ENCODE data around the gene IL4R.
"Not testable (repeated sequence)": the region's sequence is repeated elsewhere in the genome, so short reads cannot be mapped to it uniquely, and the experiment has no call there.

The IL4R gene

GRCh38 chr16:27273330-27273669 lies 40.5 kb upstream of the IL4R start:
- Histone ChIP-seq H3K27me3 (ENCODE audit: control insufficient read depth in 1 of 2, insufficient read depth in 2 of 2, low read length in 2 of 2) (no peaks in the 10 kb centered on the region), H3K9me3 (ENCODE audit: control insufficient read depth in 1 of 2, low read length in 2 of 2) (no peaks in the 10 kb centered on the region)

GRCh38 chr16:27273670-27274423 lies 39.9 kb upstream of the IL4R start:
- no peaks in the 10 kb centered on the region for H3K36me3 ChIP-seq (ENCODE audit: control insufficient read depth in 1 of 2, insufficient read depth in 2 of 2, low read length in 2 of 2)
- no peaks in the 10 kb centered on the region for H3K27me3 ChIP-seq (ENCODE audit: control insufficient read depth in 1 of 2, insufficient read depth in 2 of 2, low read length in 2 of 2)
- peaks cover 12 to 20% of the 10 kb centered on the region in 2 donors for H3K4me1 ChIP-seq (ENCODE audit: control insufficient read depth in 1 of 2, insufficient read depth in 2 of 2, low read length in 2 of 2)
- no peak overlapping the region for H3K27ac ChIP-seq (ENCODE audit: low read depth, low read length)
- peak overlapping the region in 1 of 2 donors; percentile 2 for H3K4me3 ChIP-seq (ENCODE audit: low read depth in 1 of 2, low read length in 2 of 2)
- H3K9ac ChIP-seq (ENCODE audit: low read depth in 1 of 2, low read length in 2 of 2): no peak overlapping the region
- no peaks in the 10 kb centered on the region for H3K9me3 ChIP-seq (ENCODE audit: control insufficient read depth in 1 of 2, low read length in 2 of 2)

More at GRCh38 chr16:27273330-27273669, 40.5 kb upstream of the IL4R start:
- no peak overlapping the region for H3K27ac ChIP-seq (ENCODE audit: low read depth, low read length)
- H3K4me1 ChIP-seq (ENCODE audit: control insufficient read depth in 1 of 2, insufficient read depth in 2 of 2, low read length in 2 of 2): peaks cover 12 to 20% of the 10 kb centered on the region in 2 donors
- H3K36me3 ChIP-seq (ENCODE audit: control insufficient read depth in 1 of 2, insufficient read depth in 2 of 2, low read length in 2 of 2): no peaks in the 10 kb centered on the region
- H3K9ac ChIP-seq (ENCODE audit: low read depth in 1 of 2, low read length in 2 of 2): no peak overlapping the region
- H3K4me3 ChIP-seq (ENCODE audit: low read depth in 1 of 2, low read length in 2 of 2): peak overlapping the region in 1 of 2 donors; percentile 2

GRCh38 chr16:27274424-27274874 lies 39.3 kb upstream of the IL4R start:
- not testable (repeated sequence) for H3K4me3 ChIP-seq (ENCODE audit: low read depth in 1 of 2, low read length in 2 of 2); H3K27ac ChIP-seq (ENCODE audit: low read depth, low read length); H3K9me3 ChIP-seq (ENCODE audit: control insufficient read depth in 1 of 2, low read length in 2 of 2)

GRCh38 chr16:27275394-27275793 lies 38.4 kb upstream of the IL4R start:
- Histone ChIP-seq H3K9me3 (ENCODE audit: control insufficient read depth in 1 of 2, low read length in 2 of 2) (no peaks in the 10 kb centered on the region), H3K36me3 (ENCODE audit: control insufficient read depth in 1 of 2, insufficient read depth in 2 of 2, low read length in 2 of 2) (no peaks in the 10 kb centered on the region), H3K27me3 (ENCODE audit: control insufficient read depth in 1 of 2, insufficient read depth in 2 of 2, low read length in 2 of 2) (no peaks in the 10 kb centered on the region), H3K4me3 (ENCODE audit: low read depth in 1 of 2, low read length in 2 of 2) (no peak overlapping the region), H3K9ac (ENCODE audit: low read depth in 1 of 2, low read length in 2 of 2) (no peak overlapping the region), H3K4me1 (ENCODE audit: control insufficient read depth in 1 of 2, insufficient read depth in 2 of 2, low read length in 2 of 2) (peaks cover 6 to 11% of the 10 kb centered on the region in 2 donors), H3K27ac (ENCODE audit: low read depth, low read length) (no peak overlapping the region)

More at GRCh38 chr16:27274424-27274874, 39.3 kb upstream of the IL4R start:
- not testable (repeated sequence) for H3K9ac ChIP-seq (ENCODE audit: low read depth in 1 of 2, low read length in 2 of 2); H3K27me3 ChIP-seq (ENCODE audit: control insufficient read depth in 1 of 2, insufficient read depth in 2 of 2, low read length in 2 of 2); H3K36me3 ChIP-seq (ENCODE audit: control insufficient read depth in 1 of 2, insufficient read depth in 2 of 2, low read length in 2 of 2)
- peaks cover 6 to 17% of the 10 kb centered on the region in 2 donors for H3K4me1 ChIP-seq (ENCODE audit: control insufficient read depth in 1 of 2, insufficient read depth in 2 of 2, low read length in 2 of 2)

- Histone ChIP-seq H3K9me3 (ENCODE audit: control insufficient read depth in 1 of 2, low read length in 2 of 2) (no peaks in the 10 kb centered on the region), H3K27ac (ENCODE audit: low read depth, low read length) (no peak overlapping the region), H3K4me1 (ENCODE audit: control insufficient read depth in 1 of 2, insufficient read depth in 2 of 2, low read length in 2 of 2) (no peaks in the 10 kb centered on the region), H3K9ac (ENCODE audit: low read depth in 1 of 2, low read length in 2 of 2) (no peak overlapping the region), H3K4me3 (ENCODE audit: low read depth in 1 of 2, low read length in 2 of 2) (no peak overlapping the region), H3K27me3 (ENCODE audit: control insufficient read depth in 1 of 2, insufficient read depth in 2 of 2, low read length in 2 of 2) (no peaks in the 10 kb centered on the region), H3K36me3 (ENCODE audit: control insufficient read depth in 1 of 2, insufficient read depth in 2 of 2, low read length in 2 of 2) (no peaks in the 10 kb centered on the region)
These were observed 32.5 kb upstream of the IL4R start for GRCh38 chr16:27281243-27281642.

GRCh38 chr16:27284865-27285675 lies 28.7 kb upstream of the IL4R start:
- H3K9ac ChIP-seq (ENCODE audit: low read depth in 1 of 2, low read length in 2 of 2): no peak overlapping the region
- no peak overlapping the region for H3K4me3 ChIP-seq (ENCODE audit: low read depth in 1 of 2, low read length in 2 of 2)
- H3K27ac ChIP-seq (ENCODE audit: low read depth, low read length): no peak overlapping the region
- no peaks in the 10 kb centered on the region for H3K9me3 ChIP-seq (ENCODE audit: control insufficient read depth in 1 of 2, low read length in 2 of 2)
- H3K4me1 ChIP-seq (ENCODE audit: control insufficient read depth in 1 of 2, insufficient read depth in 2 of 2, low read length in 2 of 2): no peaks in the 10 kb centered on the region
- H3K27me3 ChIP-seq (ENCODE audit: control insufficient read depth in 1 of 2, insufficient read depth in 2 of 2, low read length in 2 of 2): no peaks in the 10 kb centered on the region
- H3K36me3 ChIP-seq (ENCODE audit: control insufficient read depth in 1 of 2, insufficient read depth in 2 of 2, low read length in 2 of 2): no peaks in the 10 kb centered on the region

GRCh38 chr16:27285676-27286196 lies 28.0 kb upstream of the IL4R start:
- Histone ChIP-seq H3K9me3 (ENCODE audit: control insufficient read depth in 1 of 2, low read length in 2 of 2) (no peaks in the 10 kb centered on the region), H3K27ac (ENCODE audit: low read depth, low read length) (no peak overlapping the region)

GRCh38 chr16:27286451-27286850 lies 27.3 kb upstream of the IL4R start:
- Histone ChIP-seq H3K9ac (ENCODE audit: low read depth in 1 of 2, low read length in 2 of 2) (no peak overlapping the region), H3K9me3 (ENCODE audit: control insufficient read depth in 1 of 2, low read length in 2 of 2) (no peaks in the 10 kb centered on the region), H3K27me3 (ENCODE audit: control insufficient read depth in 1 of 2, insufficient read depth in 2 of 2, low read length in 2 of 2) (no peaks in the 10 kb centered on the region), H3K27ac (ENCODE audit: low read depth, low read length) (no peak overlapping the region), H3K4me1 (ENCODE audit: control insufficient read depth in 1 of 2, insufficient read depth in 2 of 2, low read length in 2 of 2) (no peaks in the 10 kb centered on the region), H3K4me3 (ENCODE audit: low read depth in 1 of 2, low read length in 2 of 2) (no peak overlapping the region), H3K36me3 (ENCODE audit: control insufficient read depth in 1 of 2, insufficient read depth in 2 of 2, low read length in 2 of 2) (no peaks in the 10 kb centered on the region)

More at GRCh38 chr16:27285676-27286196, 28.0 kb upstream of the IL4R start:
- Histone ChIP-seq H3K4me1 (ENCODE audit: control insufficient read depth in 1 of 2, insufficient read depth in 2 of 2, low read length in 2 of 2) (no peaks in the 10 kb centered on the region), H3K36me3 (ENCODE audit: control insufficient read depth in 1 of 2, insufficient read depth in 2 of 2, low read length in 2 of 2) (no peaks in the 10 kb centered on the region), H3K9ac (ENCODE audit: low read depth in 1 of 2, low read length in 2 of 2) (no peak overlapping the region), H3K27me3 (ENCODE audit: control insufficient read depth in 1 of 2, insufficient read depth in 2 of 2, low read length in 2 of 2) (no peaks in the 10 kb centered on the region), H3K4me3 (ENCODE audit: low read depth in 1 of 2, low read length in 2 of 2) (no peak overlapping the region)

GRCh38 chr16:27287051-27287811 lies 26.5 kb upstream of the IL4R start:
- H3K36me3 ChIP-seq (ENCODE audit: control insufficient read depth in 1 of 2, insufficient read depth in 2 of 2, low read length in 2 of 2): no peaks in the 10 kb centered on the region
- H3K4me1 ChIP-seq (ENCODE audit: control insufficient read depth in 1 of 2, insufficient read depth in 2 of 2, low read length in 2 of 2): no peaks in the 10 kb centered on the region
- H3K9me3 ChIP-seq (ENCODE audit: control insufficient read depth in 1 of 2, low read length in 2 of 2): no peaks in the 10 kb centered on the region
- no peak overlapping the region for H3K4me3 ChIP-seq (ENCODE audit: low read depth in 1 of 2, low read length in 2 of 2)
- no peak overlapping the region for H3K9ac ChIP-seq (ENCODE audit: low read depth in 1 of 2, low read length in 2 of 2)
- no peak overlapping the region for H3K27ac ChIP-seq (ENCODE audit: low read depth, low read length)
- H3K27me3 ChIP-seq (ENCODE audit: control insufficient read depth in 1 of 2, insufficient read depth in 2 of 2, low read length in 2 of 2): no peaks in the 10 kb centered on the region

Data from duodenal mucosa (tissue), 2 donors.